Fibroblast of skin of back (primary cell): ENCODE measurements around the gene ADARB2.

Experiments used
- DNase-seq: peaks from one replicate; pipeline ENCODE4 v3.0.0-alpha.2; 2013

The ADARB2 gene

GRCh38 chr10:1214882-1215540, 522.3 kb downstream of the ADARB2 start:
- no peak for DNase-seq

GRCh38 chr10:1214071-1214675, 523.2 kb downstream of the ADARB2 start:
- no peak for DNase-seq

GRCh38 chr10:1213252-1214070, 523.9 kb downstream of the ADARB2 start:
- DNase-seq, result no peak

DNA sequence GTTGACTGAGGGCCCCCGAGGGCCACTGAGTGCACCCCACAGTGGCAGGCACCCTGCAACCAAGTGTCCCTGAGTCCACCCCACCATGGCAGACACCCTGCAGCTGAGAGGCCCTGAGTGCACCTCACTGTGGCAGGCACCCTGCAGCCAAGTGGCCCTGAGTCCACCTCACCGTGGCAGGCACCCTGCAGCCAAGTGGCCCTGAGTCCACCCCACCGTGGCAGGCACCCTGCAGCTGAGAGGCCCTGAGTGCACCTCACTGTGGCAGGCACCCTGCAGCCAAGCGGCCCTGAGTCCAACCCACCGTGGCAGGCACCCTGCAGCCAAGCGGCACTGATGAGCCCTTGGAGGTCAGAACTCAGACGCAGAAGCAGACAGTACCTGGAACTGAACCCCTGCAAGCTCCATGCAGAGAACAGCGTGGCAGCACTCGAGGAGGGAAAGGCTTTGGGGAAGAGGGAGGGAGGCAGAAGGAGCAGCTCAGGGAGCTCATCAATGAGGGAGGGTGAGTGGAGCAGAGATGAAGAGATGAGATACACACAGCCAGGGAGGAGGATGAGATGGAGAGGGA, 524.7 kb downstream of the ADARB2 start:
- DNase-seq, result no peak

- no peak for DNase-seq
Observed at GRCh38 chr10:1211844-1212570, 525.3 kb downstream of the ADARB2 start.

DNA sequence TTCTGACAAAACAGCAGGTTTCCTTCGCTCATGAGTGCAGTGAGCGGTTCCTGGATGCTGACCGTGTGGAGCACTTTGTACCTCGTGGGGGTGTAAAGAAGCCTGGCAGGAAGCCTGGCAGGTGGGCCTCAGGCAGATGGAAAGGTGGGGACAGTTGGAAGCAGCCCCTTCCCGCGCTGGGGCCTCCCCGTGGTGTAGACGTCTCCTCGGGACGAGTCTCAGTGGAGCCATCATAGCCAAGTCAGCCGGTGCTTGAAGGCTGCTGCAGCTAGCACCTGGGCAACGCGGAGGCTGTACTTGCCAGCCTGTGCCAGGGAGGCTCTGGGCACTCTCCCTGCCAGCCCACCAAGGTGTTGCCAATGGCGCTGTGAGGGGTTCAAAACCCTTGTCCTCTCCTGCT, 526.7 kb downstream of the ADARB2 start:
- no peak for DNase-seq

- no peak for DNase-seq
Observed at GRCh38 chr10:1209355-1209979, 527.9 kb downstream of the ADARB2 start.

- DNase-seq, result no peak
Observed at GRCh38 chr10:1208366-1209311, 528.7 kb downstream of the ADARB2 start.

GRCh38 chr10:1206601-1207000, 530.7 kb downstream of the ADARB2 start:
- DNase-seq, result no peak

GRCh38 chr10:1206101-1206500, 531.2 kb downstream of the ADARB2 start:
- no peak for DNase-seq

GRCh38 chr10:1205450-1206030, 531.8 kb downstream of the ADARB2 start:
- no peak for DNase-seq

GRCh38 chr10:1204434-1205326, 532.6 kb downstream of the ADARB2 start:
- no peak for DNase-seq

GRCh38 chr10:1203704-1204103, 533.6 kb downstream of the ADARB2 start:
- no peak for DNase-seq

- no peak for DNase-seq
Observed at GRCh38 chr10:1203216-1203615, 534.1 kb downstream of the ADARB2 start.

- DNase-seq, result peak; percentile 17
Observed at GRCh38 chr10:1202343-1202742, 535.0 kb downstream of the ADARB2 start.

DNA sequence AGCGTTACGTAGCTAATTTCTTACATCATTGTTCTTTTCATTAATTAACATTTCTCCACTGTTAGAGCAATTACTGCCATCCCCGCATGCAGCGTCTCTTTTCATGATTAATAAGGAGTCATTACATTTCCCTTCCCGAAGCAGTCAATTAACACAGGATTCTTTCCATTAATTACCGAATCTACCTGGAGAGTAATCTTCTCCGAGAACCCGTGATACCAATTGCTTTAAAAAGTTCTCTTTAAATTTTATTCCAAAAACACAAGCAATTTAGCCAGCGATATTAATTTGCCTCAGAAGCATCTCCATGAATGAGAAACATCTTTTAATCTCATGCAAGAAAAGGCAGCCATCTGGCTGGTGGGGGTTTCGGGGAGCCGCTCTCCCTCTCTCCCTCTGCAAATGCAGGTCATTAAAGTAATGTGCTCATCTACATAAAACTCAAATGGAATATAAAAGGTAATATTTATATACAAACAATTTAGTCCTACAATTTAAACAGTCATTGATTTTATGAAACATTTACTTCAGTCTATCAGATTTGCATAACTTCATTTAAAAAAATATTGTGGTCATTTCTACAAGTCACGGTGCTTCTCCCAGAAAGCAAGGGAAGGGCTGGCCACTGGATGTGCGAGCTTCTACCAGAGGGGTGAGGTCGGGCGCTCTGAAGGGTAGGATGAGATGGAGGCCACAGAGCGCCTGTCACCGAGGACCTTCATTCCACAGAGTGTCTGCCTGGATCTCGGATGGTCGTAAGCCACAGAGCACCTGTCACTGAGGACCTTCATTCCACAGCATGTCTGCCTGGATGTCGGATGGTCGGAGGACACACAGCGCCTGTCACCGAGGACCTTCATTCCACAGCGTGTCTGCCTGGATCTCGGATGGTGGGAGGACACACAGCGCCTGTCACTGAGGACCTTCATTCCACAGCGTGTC, 536.2 kb downstream of the ADARB2 start:
- no peak for DNase-seq

DNA sequence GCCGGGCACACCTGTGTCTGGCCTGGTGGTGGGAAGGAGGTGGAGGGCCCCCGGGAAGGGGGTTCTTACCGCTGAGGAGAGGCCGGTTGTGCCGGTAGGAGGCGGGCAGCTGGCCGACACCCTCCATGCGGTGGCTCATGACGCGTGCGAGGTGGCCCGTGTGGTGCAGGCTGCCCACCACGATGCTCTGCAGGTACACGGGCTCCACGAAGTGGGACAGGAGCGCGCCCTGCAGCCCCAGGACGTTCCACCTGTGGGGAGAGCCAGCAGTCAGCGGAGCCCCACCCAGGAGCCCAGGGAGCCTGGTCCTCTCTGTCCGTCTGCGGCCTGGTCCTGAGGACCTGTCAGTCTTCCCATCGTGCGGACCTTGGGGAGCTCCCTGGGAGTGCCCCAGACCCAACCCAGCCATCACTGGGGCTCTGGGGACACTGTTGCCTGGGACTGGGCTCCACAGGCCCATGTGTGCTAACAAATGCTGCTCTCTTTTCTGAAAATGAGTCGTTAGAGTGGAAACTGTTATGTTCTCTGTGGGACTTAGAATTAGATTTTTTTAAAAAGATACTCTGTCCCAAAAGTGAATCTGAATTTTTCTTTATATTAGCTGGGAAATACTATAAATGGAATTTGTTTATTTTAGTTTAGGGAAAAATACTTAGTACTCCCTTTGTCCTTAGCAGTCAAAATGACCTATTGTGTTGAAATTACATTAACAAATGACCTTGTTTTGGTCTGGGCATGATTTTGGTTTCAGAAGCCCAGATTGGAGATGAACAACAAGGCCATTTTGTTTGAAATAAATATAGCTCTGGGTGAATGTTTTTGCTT, 537.2 kb downstream of the ADARB2 start:
- no peak for DNase-seq

DNA sequence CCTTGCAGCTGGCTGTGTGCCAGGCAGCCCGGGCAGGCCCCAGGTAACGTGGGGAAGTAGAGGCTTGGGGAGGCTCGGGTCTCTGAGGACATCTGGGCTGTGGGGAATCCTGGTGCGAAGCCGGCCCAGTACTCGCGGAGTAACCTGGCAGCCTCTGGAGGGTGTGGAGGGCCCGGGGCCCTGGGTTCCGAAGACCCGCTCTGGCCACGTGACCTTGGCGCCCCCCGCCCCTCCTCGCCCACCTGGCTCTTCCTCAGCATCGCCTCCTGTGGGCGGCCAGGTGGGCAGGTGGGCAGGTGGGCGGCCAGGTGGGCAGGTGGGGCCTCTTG, 538.0 kb downstream of the ADARB2 start:
- no peak for DNase-seq
